Measurements from ENCODE around the gene RAB27B.
A peak's percentile ranks its signal among the peaks of the same experiment; 100 is the strongest.

RAB27B gene

DNA sequence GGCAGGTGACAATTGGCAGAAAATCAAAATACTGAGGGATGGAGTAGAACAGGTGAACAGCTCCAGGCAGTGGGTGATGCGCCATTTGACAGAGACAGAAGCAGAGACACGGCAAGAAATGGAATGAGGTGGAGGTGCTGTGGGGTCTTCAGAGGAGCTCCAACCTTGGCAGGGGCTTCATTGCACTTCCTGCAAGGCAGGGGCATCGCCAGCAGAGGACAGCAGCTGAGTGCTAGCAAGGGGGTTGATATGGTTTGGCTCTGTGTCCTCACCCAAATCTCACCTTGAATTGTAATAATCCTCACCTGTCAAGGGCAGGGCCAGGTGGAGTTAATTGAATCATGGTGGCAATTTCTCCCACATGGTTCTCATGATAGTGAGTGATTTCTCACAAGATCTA is 88.2 kb downstream of the RAB27B start:
- TF ChIP-seq, protein P1, sequence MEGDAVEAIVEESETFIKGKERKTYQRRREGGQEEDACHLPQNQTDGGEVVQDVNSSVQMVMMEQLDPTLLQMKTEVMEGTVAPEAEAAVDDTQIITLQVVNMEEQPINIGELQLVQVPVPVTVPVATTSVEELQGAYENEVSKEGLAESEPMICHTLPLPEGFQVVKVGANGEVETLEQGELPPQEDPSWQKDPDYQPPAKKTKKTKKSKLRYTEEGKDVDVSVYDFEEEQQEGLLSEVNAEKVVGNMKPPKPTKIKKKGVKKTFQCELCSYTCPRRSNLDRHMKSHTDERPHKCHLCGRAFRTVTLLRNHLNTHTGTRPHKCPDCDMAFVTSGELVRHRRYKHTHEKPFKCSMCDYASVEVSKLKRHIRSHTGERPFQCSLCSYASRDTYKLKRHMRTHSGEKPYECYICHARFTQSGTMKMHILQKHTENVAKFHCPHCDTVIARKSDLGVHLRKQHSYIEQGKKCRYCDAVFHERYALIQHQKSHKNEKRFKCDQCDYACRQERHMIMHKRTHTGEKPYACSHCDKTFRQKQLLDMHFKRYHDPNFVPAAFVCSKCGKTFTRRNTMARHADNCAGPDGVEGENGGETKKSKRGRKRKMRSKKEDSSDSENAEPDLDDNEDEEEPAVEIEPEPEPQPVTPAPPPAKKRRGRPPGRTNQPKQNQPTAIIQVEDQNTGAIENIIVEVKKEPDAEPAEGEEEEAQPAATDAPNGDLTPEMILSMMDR (IDR thresholded peaks at IDR 0.05; ENCODE audit: control insufficient read depth, extremely low read depth, insufficient read depth), result 0 out of 2 replicates have a peak, but pooled peaks have one; percentile 9
- DNase-seq (ENCODE audit: low read depth), result no peak
- H3K4me3 ChIP-seq (ENCODE audit: low read depth, low read length), result no peak overlapping the region

DNA sequence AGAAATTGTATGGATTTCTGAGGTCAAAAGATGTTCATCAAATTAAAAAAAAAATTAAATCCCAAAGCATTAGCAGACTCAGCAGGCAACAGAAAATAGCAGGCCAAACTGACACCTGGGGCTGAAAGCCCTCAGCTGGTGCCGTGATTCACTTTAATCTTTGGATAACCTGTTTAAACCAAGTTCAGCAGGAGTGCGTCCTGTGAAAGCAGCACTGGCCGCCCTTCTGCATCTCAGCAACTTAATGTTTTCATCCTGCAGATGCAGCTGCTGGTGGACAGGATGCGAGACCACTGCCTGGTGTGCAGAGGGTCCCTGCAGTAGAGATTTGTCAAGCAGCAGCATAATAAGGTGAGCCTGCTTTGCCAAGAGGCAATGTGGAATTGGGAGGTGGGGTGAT is 89.8 kb downstream of the RAB27B start:
- TF ChIP-seq, protein P1 (IDR thresholded peaks at IDR 0.05; ENCODE audit: control insufficient read depth, extremely low read depth, insufficient read depth), result no peak
- DNase-seq (ENCODE audit: low read depth), result no peak

DNA sequence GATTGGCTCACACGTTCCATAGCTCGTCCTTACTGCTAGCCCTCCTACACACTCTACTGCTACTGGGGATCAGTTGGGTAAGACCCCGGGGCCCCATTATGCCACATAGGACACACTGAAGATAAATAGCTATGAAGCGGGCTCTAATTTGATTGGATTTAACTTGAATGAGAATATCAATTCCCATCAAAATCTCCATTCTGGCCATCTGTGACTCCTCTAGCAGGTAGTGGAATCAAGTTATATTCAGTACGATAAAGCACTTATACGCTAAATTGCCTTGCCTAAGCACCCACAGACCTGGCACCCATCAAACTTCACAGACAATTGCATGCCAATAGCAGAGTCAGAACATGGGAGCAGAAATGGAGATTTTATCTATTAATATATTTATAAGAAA is 91.1 kb downstream of the RAB27B start:
- DNase-seq (ENCODE audit: low read depth), result no peak
- TF ChIP-seq, protein P1 (IDR thresholded peaks at IDR 0.05; ENCODE audit: control insufficient read depth, extremely low read depth, insufficient read depth), result no peak
- H3K4me3 ChIP-seq (ENCODE audit: low read depth, low read length), result no peak overlapping the region

More for the DNA sequence above, 89.8 kb downstream of the RAB27B start:
- H3K4me3 ChIP-seq (ENCODE audit: low read depth, low read length), result no peak overlapping the region

DNA sequence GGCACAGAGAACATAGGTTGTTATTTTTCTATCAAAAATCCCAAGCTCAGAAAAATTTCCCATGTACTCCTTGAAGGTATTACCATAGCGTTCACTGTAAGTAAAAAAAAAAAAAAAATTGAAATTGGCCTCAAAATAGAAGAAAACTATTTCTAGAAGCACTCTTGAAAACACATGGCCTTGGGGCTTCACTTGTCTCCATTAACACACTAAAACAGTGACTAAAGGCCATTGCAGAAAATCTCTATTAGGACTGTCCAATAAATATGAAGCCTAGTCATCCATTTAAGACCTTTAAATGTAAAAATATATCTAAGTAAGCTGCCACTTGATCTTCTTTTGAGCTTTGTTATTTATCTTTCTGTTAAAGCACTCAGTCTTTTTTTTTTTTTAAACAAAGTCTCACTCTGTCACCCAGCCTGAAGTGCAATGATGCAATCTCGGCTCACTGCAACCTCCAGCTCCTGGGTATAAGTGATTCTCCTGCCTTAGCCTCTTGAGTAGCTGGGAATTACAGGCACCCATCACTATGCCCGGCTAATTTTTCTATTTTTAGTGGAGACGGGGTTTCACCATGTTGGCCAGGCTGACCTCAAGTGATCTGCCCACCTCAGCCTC is 95.2 kb downstream of the RAB27B start:
- DNase-seq (ENCODE audit: low read depth), result no peak
- no peak overlapping the region for H3K4me3 ChIP-seq (ENCODE audit: low read depth, low read length)
- TF ChIP-seq, protein P1 (IDR thresholded peaks at IDR 0.05; ENCODE audit: control insufficient read depth, extremely low read depth, insufficient read depth), result no peak

DNA sequence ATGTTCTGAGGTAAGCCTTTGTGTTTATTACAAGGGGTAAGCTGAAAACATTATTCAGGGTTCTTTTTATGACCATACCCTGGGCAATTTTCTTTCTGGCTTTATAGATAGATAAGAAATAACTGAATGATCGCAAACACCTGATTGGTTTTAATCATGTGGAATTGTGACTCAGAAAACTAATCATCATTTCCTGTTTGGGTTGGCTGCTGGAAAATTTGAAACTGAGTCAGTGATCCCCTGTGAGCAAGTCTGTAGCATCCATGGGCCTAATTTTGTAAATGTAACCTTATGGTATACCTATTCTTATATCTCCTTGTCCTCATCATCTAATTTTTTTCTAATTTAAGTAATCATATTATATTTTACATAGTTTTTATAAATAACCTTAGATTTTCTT is 96.7 kb downstream of the RAB27B start:
- TF ChIP-seq, protein P1 (IDR thresholded peaks at IDR 0.05; ENCODE audit: control insufficient read depth, extremely low read depth, insufficient read depth), result no peak
- no peak for DNase-seq (ENCODE audit: low read depth)
- no peak overlapping the region for H3K4me3 ChIP-seq (ENCODE audit: low read depth, low read length)

DNA sequence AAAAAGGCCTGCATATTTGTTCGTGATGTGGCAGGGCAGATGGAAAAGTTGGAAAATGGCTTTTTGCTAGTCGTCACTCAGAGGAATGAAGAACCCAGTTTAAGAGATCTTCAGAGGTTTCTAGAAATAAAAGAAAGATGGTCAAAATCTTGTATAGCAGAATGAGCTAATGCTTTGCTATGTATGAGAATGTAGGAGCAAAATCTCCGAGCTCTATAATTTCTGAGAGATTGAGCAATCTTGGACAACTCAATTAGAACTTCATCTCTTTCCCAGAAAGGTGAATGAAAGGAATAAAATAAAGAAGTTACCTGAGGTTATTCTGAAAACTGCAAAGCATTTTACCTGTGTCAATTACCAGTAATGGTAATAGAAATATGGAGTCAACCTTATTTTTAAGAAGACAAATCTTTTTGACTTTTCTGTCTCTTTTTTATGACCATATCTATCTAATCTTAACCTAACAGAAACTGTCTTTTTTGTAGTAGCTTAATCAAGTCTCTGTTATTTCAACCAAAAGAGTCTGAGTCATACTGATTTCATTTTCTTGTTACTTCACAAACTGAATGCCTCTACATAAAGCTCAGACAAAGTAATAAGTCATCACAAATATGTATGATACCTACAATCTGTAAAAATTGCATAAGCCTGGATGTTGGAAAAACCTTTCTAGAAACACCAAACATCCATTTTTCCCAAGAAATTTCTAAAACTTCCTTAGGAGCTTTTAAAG is 98.5 kb downstream of the RAB27B start:
- no peak for DNase-seq (ENCODE audit: low read depth)
- H3K4me3 ChIP-seq (ENCODE audit: low read depth, low read length), result no peak overlapping the region
- TF ChIP-seq, protein P1 (IDR thresholded peaks at IDR 0.05; ENCODE audit: control insufficient read depth, extremely low read depth, insufficient read depth), result no peak
